ENCODE data around the gene SLC36A1. TPM values are rescaled to one million over a fixed set of nuclear protein-coding genes. Genes with fewer than 3 reads are reported as not detected.

Gene SLC36A1
- total RNA-seq, 4 donors from 2014 or later, result 7.3 to 9.1 (median 8.3) TPM

DNA sequence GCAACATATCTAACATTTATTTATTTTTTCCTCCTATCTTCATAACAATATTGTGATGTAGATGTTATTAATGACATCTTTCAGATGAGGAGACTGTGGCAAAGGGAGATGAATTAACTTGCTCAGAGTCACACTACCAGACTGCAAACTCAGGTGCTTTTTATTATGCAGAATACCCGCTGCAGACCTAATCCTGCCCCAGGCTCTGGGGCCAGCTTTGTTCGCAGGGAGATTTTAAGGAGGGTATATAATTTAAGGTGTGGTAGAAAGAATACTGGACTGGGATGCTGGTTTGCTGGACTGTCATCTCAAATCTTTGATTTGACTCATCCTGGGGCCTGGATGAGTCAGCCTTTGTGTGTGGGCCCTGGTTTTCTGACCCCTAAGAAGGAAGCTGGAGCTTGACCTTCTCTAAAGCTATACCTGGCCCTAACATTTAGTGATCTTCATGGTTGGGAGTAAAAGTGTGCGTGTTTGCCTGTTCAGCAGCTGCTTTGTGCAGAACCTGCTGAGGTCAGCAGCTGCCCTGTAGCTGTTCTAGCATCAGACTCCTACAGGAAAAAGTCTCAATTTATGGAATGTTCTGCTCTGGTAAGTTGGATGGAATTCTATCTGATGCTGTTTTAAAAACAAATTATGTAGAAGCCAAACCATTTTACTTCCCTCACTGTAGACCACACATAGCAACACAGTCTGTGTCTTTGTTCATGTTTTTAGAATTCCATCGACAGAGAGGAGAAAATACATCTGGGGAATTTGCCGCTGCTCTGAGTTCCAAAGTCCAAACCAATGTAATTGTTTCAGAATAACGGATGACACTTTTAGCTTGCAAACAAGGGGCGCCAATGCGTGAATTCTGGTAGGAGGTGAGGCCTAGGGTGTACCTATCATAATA lies 4.5 kb downstream of the SLC36A1 start:
- no peak for DNase-seq
- 78 to 81% methylated on average over 7 to 8 of the region's 8 CpGs for WGBS, 2 donors
- TF ChIP-seq CTCF (IDR thresholded peaks at IDR 0.05) (no peak), POLR2A (IDR thresholded peaks at IDR 0.05) (no peak)
- no peaks in the 10 kb centered on the region for H3K9me3 ChIP-seq
- intact Hi-C loops (cut with DNase I), result no loop called here
- H3K4me1 ChIP-seq, result peaks cover 0 to 19% (median 8%) of the 10 kb centered on the region in 3 donors
- no peak overlapping the region for H3K4me3 ChIP-seq
- no peak overlapping the region for H3K27ac ChIP-seq
- peaks cover 0 to 3% (median 0%) of the 10 kb centered on the region in 3 donors for H3K36me3 ChIP-seq
- H3K27me3 ChIP-seq, result no peaks in the 10 kb centered on the region

GRCh38 chr5:151454166-151454565 lies 6.8 kb downstream of the SLC36A1 start:
- no peak overlapping the region for H3K4me3 ChIP-seq
- H3K27me3 ChIP-seq, result no peaks in the 10 kb centered on the region
- peaks cover 0 to 12% (median 0%) of the 10 kb centered on the region in 3 donors for H3K36me3 ChIP-seq
- no peak for DNase-seq
- TF ChIP-seq CTCF (IDR thresholded peaks at IDR 0.05), result no peak
- TF ChIP-seq POLR2A (IDR thresholded peaks at IDR 0.05), result no peak
- no peak overlapping the region for H3K27ac ChIP-seq
- 90 to 100% methylated on average over 2 of the region's 2 CpGs for WGBS, 2 donors
- H3K4me1 ChIP-seq, result peaks cover 0 to 4% (median 3%) of the 10 kb centered on the region in 3 donors
- intact Hi-C loops (cut with DNase I), result no loop called here
- no peaks in the 10 kb centered on the region for H3K9me3 ChIP-seq

DNA sequence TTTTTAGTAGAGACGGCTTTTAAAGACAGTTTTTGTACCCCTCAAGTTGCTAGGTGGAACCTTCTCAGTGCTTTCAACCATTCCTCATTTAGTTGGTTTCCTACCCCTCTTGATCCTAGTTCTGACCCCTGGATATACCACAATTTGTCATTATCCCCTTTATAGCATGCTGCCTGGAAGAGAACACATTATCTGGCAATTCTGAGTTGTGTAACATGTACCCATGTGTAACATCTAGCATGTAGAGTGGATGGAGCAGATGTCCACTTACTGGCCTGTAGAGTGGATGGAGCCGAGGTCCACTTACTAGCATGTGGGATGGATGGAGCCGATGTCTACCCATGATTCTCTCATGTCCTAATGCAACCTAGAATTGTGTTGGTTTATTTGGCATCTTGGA lies 7.5 kb downstream of the SLC36A1 start:
- no peak overlapping the region for H3K27ac ChIP-seq
- intact Hi-C loops (cut with DNase I), result no loop called here
- H3K9me3 ChIP-seq, result no peaks in the 10 kb centered on the region
- TF ChIP-seq CTCF (IDR thresholded peaks at IDR 0.05) (no peak), POLR2A (IDR thresholded peaks at IDR 0.05) (no peak)
- no peaks in the 10 kb centered on the region for H3K27me3 ChIP-seq
- H3K4me1 ChIP-seq, result no peaks in the 10 kb centered on the region
- WGBS, 2 donors, result 93 to 94% methylated on average over 3 of the region's 3 CpGs
- H3K4me3 ChIP-seq, result no peak overlapping the region
- H3K36me3 ChIP-seq, result peaks cover 0 to 18% (median 0%) of the 10 kb centered on the region in 3 donors
- DNase-seq, result no peak

DNA sequence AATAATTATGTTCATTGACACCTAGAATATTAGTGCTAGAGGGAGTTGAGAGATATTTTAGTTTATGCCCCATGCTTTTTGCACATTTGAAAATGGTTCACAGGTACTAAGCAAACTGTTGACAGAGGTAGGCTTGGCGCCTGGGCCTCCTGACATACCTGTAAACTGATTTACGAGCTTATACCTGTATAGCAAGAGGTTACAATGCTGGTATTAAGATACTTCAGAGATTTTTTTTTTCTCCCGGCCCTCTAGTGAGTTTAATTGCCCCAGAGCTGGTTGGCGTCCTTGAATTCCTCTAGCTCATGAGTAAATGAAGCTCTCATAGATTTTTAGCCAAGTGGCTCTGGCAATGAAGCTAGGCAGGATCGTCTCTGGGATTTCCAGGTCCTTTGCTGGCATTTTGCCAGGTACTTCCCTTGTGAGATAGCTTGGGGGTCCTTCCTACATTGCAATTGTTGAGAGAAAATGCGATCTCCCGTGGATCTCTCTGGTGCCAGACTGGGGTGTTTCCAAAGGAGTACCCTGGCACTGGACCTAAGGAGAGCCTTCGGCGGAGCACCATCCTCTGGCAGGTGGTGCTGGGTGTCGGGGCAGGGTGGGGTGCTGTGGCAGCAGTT lies 9.0 kb downstream of the SLC36A1 start:
- DNase-seq, result no peak
- no peaks in the 10 kb centered on the region for H3K4me1 ChIP-seq
- H3K36me3 ChIP-seq, result peaks cover 0 to 32% (median 0%) of the 10 kb centered on the region in 3 donors
- no peaks in the 10 kb centered on the region for H3K9me3 ChIP-seq
- intact Hi-C loops (cut with DNase I), result no loop called here
- WGBS, 2 donors, result 46 to 69% methylated on average over 5 to 8 of the region's 10 CpGs
- H3K27ac ChIP-seq, result no peak overlapping the region
- no peaks in the 10 kb centered on the region for H3K27me3 ChIP-seq
- TF ChIP-seq POLR2A (IDR thresholded peaks at IDR 0.05) (no peak), CTCF (IDR thresholded peaks at IDR 0.05) (no peak)
- H3K4me3 ChIP-seq, result no peak overlapping the region

DNA sequence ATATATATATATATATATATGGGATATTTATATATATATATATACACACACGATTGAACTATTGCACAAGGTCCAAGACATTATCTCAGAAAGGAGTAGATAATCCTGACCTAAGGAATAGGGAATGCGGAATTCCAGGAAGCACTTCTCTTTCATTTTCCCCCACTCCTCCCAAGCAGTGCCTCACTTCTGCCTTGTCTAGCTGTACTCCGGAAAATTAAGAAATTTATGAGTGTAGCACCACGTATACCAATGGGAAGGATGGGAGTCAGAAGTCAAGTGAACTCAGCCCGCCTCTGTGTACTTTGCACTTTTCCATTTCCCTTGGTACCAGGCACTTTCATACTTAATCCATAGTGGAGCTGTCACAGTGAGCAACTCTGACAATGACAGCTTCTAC lies 10.9 kb downstream of the SLC36A1 start:
- WGBS, 2 donors, result 72 to 79% methylated on average over 5 of the region's 5 CpGs
- no peak for TF ChIP-seq POLR2A (IDR thresholded peaks at IDR 0.05)
- TF ChIP-seq CTCF (IDR thresholded peaks at IDR 0.05), result no peak
- no peaks in the 10 kb centered on the region for H3K27me3 ChIP-seq
- intact Hi-C loops (cut with DNase I), result no loop called here
- H3K4me3 ChIP-seq, result no peak overlapping the region
- no peak for DNase-seq
- H3K4me1 ChIP-seq, result no peaks in the 10 kb centered on the region
- no peak overlapping the region for H3K27ac ChIP-seq
- H3K36me3 ChIP-seq, result peaks cover 0 to 32% (median 0%) of the 10 kb centered on the region in 3 donors
- no peaks in the 10 kb centered on the region for H3K9me3 ChIP-seq
